ENCODE data around the gene IWS1.
A peak's percentile ranks its signal among the peaks of the same experiment; 100 is the strongest.

IWS1 gene

DNA sequence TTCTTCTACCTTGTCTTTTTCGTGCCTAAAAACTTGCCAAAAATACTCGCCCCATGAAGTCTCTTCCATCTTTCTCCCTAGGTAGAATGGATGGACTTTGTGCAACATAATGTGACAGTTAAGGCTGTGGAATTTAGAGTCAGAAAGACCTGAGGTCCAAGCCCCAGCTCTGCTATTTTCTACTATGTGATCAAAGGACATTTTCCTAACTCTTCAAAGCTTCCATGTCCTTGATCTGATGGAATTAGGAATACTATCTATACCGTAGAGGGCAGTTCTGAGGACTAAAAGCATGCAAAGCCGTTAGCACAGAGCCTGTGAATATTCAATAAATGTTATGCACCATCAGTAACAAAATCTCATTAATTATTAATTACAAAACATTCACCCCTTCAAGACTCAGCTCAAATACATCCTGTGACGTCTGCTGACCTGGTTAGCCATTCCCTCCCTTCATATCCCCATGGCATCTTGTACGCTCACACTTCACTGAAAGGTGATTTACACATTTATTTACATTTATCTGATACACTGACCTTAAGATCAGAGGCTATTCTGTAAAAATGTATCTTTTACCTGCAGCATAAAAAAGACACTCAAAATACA, 15.1 kb downstream of the IWS1 start:
- TF ChIP-seq FOXP2 (optimal IDR thresholded peaks at IDR 0.05; ENCODE audit: borderline replicate concordance, extremely low read depth, extremely low read length, insufficient read depth) (no peak), POLR2AphosphoS5 (IDR thresholded peaks at IDR 0.05; ENCODE audit: low read depth, low read length) (no peak), SIN3A (IDR thresholded peaks at IDR 0.05; ENCODE audit: borderline replicate concordance, insufficient read depth, low read length) (no peak), TAF1 (IDR thresholded peaks at IDR 0.05; ENCODE audit: borderline replicate concordance, insufficient read depth, low read length) (no peak)
- TF ChIP-seq, protein P1, sequence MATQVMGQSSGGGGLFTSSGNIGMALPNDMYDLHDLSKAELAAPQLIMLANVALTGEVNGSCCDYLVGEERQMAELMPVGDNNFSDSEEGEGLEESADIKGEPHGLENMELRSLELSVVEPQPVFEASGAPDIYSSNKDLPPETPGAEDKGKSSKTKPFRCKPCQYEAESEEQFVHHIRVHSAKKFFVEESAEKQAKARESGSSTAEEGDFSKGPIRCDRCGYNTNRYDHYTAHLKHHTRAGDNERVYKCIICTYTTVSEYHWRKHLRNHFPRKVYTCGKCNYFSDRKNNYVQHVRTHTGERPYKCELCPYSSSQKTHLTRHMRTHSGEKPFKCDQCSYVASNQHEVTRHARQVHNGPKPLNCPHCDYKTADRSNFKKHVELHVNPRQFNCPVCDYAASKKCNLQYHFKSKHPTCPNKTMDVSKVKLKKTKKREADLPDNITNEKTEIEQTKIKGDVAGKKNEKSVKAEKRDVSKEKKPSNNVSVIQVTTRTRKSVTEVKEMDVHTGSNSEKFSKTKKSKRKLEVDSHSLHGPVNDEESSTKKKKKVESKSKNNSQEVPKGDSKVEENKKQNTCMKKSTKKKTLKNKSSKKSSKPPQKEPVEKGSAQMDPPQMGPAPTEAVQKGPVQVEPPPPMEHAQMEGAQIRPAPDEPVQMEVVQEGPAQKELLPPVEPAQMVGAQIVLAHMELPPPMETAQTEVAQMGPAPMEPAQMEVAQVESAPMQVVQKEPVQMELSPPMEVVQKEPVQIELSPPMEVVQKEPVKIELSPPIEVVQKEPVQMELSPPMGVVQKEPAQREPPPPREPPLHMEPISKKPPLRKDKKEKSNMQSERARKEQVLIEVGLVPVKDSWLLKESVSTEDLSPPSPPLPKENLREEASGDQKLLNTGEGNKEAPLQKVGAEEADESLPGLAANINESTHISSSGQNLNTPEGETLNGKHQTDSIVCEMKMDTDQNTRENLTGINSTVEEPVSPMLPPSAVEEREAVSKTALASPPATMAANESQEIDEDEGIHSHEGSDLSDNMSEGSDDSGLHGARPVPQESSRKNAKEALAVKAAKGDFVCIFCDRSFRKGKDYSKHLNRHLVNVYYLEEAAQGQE (IDR thresholded peaks at IDR 0.05; ENCODE audit: insufficient read depth in 1 of 2, low read depth in 2 of 2, low read length in 2 of 2): no peak

DNA sequence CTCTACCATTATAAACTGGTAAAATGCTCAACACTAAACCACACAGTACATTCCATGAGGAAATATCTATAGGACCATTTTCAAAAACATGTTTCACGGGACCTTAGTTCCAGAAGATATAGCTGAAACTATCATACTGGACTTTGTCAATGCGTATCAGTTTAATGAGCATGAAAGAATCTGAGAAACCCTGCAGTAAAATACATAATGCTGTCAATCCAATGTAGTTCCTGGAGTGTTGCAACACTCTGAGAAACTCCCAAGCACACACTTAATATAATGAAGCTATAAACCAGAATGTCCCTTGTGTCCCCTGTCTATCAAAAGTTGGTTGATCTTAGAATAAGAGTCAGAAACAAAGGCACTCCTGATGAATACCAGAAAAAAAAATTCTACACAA, 16.2 kb downstream of the IWS1 start:
- no peak for TF ChIP-seq TAF1 (IDR thresholded peaks at IDR 0.05; ENCODE audit: borderline replicate concordance, insufficient read depth, low read length)
- TF ChIP-seq POLR2AphosphoS5 (IDR thresholded peaks at IDR 0.05; ENCODE audit: low read depth, low read length): no peak
- TF ChIP-seq SIN3A (IDR thresholded peaks at IDR 0.05; ENCODE audit: borderline replicate concordance, insufficient read depth, low read length): no peak
- TF ChIP-seq, protein P1 (IDR thresholded peaks at IDR 0.05; ENCODE audit: insufficient read depth in 1 of 2, low read depth in 2 of 2, low read length in 2 of 2): no peak
- no peak for TF ChIP-seq FOXP2 (optimal IDR thresholded peaks at IDR 0.05; ENCODE audit: borderline replicate concordance, extremely low read depth, extremely low read length, insufficient read depth)

DNA sequence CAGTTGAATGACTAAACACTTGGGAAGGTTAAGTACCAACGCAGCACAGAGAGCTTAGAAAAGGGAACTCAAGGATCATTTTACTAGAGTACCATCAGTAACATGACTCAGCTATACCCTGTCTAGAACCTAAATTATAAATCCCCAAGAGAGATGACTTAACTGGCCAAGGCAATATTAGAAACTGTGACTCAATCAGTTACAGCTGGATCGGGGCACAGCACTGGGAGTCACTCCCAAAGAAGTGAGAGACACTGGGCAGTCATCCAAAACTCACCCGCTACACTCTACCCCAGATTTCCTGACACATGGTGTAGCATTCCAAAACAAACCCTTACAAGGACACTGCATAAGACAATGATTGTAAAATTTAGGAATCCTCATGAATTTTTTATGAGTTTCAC, 17.7 kb downstream of the IWS1 start:
- TF ChIP-seq FOXP2 (optimal IDR thresholded peaks at IDR 0.05; ENCODE audit: borderline replicate concordance, extremely low read depth, extremely low read length, insufficient read depth) (no peak), TAF1 (IDR thresholded peaks at IDR 0.05; ENCODE audit: borderline replicate concordance, insufficient read depth, low read length) (no peak), SIN3A (IDR thresholded peaks at IDR 0.05; ENCODE audit: borderline replicate concordance, insufficient read depth, low read length) (peak; percentile 92; the same call in 1 of the 2 replicates), POLR2AphosphoS5 (IDR thresholded peaks at IDR 0.05; ENCODE audit: low read depth, low read length) (0 out of 2 replicates have a peak, but pooled peaks have one; percentile 12)
- TF ChIP-seq, protein P1 (IDR thresholded peaks at IDR 0.05; ENCODE audit: insufficient read depth in 1 of 2, low read depth in 2 of 2, low read length in 2 of 2): no peak

DNA sequence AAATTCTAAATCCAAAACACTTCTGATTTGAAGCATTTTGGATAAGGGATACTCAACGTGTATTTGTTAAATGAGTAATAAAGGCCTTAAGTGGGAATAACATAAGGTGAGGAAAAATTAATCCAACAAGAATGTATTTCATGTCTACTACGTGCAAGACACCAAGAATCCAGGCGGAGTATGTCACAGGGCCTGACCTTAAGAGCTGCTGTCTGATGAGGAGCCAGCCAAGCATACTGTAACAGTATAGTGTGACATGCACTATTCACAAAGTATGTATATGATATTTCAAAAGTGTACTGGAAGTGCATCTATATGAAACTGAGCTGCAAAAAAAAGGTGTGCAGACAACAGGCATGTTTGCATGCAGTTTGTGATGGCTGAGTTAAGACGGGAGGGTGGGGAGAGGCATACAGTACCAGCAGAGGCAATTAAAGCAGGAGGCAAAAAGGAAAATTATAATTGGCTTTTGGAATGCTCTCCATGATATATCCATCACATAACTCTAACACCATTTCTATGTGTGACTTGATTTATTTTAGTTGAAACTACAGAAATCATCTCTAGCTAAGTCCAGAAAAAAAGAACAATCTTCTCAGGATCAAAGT, 18.2 kb downstream of the IWS1 start:
- TF ChIP-seq POLR2AphosphoS5 (IDR thresholded peaks at IDR 0.05; ENCODE audit: low read depth, low read length): no peak
- no peak for TF ChIP-seq TAF1 (IDR thresholded peaks at IDR 0.05; ENCODE audit: borderline replicate concordance, insufficient read depth, low read length)
- no peak for TF ChIP-seq FOXP2 (optimal IDR thresholded peaks at IDR 0.05; ENCODE audit: borderline replicate concordance, extremely low read depth, extremely low read length, insufficient read depth)
- TF ChIP-seq, protein P1 (IDR thresholded peaks at IDR 0.05; ENCODE audit: insufficient read depth in 1 of 2, low read depth in 2 of 2, low read length in 2 of 2): no peak
- no peak for TF ChIP-seq SIN3A (IDR thresholded peaks at IDR 0.05; ENCODE audit: borderline replicate concordance, insufficient read depth, low read length)

All from PFSK-1 (cell line).